BLaER1 (cell line): ENCODE data around the gene LNX1.

ENCODE experiments used
- H3K27ac ChIP-seq: shearing (Covaris generic); formaldehyde crosslinking; 2 replicates; pipeline ENCODE4 v1.8.1; 2022
- H3K27me3 ChIP-seq: shearing (Covaris generic); formaldehyde crosslinking; 2 replicates; pipeline ENCODE4 v1.8.1; 2022
- H3K36me3 ChIP-seq: shearing (Covaris generic); formaldehyde crosslinking; 2 replicates; pipeline ENCODE4 v1.8.1; 2022
- H3K4me1 ChIP-seq: shearing (Covaris generic); formaldehyde crosslinking; 2 replicates; pipeline ENCODE4 v1.8.1; 2022
- H3K4me2 ChIP-seq: shearing (Covaris generic); formaldehyde crosslinking; 2 replicates; pipeline ENCODE4 v1.8.1; 2022
- H3K4me3 ChIP-seq: shearing (Covaris generic); formaldehyde crosslinking; 2 replicates; pipeline ENCODE4 v1.8.1; 2022
- H3K9ac ChIP-seq: shearing (Covaris generic); formaldehyde crosslinking; 2 replicates; pipeline ENCODE4 v1.8.1; 2022
- H3K9me3 ChIP-seq: shearing (Covaris generic); formaldehyde crosslinking; 2 replicates; pipeline ENCODE4 v1.8.1; 2022
- H4K20me1 ChIP-seq: shearing (Covaris generic); formaldehyde crosslinking; 2 replicates; pipeline ENCODE4 v1.8.1; 2022
- Cebpa-rat ChIP-seq: shearing (Covaris generic); IDR thresholded peaks from 2 replicates; pipeline ENCODE4 v1.8.1; 2022

The LNX1 gene

DNA sequence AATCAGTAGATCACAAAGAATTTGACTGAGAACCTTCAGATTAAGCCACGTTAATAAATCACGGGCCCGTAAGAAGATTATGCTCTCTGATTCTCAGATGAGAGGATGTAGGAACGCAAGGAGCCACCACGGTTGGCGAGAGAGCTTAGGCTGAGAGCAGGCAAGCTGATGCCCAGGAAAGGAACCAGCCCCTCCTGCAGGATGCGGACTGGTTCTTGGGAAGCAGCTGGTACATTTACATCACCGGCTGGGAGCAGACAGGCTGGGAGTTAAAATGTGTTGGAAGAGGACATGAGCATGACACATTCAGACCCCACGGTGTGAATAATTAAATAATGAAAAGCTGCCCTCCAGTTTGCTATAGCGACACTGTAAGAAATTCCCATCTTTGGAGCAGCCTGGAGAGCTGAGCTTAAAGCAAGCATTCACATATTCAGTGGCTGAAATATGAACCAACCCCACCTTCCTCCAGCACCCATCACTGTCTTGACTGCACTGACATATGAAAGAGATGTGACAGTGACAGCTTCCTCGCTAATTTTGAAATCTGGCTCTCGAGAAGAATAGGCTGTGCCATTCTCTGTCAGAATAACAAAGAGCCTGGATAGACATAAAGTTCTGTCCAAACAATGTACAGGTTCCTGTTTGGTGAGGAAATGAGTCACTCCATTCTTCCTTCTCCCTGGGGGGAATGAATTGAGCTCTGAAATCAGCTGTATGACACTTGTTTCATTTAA lies 33.1 kb downstream of the LNX1 start:
- Histone ChIP-seq H3K4me1 (0 out of 2 replicates have a peak, but pooled peaks cover 3% of the 10 kb centered on the region), H3K4me2 (no peak overlapping the region), H3K36me3 (no peaks in the 10 kb centered on the region), H3K9ac (no peak overlapping the region), H3K4me3 (no peak overlapping the region), H4K20me1 (no peaks in the 10 kb centered on the region), H3K27ac (no peak overlapping the region), H3K9me3 (no peaks in the 10 kb centered on the region), H3K27me3 (no peaks in the 10 kb centered on the region)
- TF ChIP-seq Cebpa-rat: no peak

DNA sequence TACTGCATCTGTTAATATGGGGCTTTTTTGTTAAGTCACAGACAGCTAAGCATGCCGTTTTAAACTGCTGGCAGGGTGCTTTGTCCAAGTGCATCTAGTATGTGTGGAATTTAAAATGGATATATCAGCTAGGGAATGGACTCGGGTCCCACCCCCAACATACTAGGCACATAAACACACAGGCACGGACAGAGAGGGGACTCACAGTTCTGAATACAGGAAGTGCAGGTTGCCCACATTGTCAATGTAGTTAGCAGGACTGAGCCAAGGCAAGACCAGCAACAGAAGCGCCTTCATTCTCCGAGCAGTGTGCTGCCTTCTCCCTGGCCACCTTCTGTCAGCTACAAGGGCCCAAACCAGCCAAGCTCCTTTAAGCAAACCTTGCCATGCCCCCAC lies 33.6 kb downstream of the LNX1 start:
- H3K4me3 ChIP-seq: no peak overlapping the region
- H3K9ac ChIP-seq: no peak overlapping the region
- no peak for TF ChIP-seq Cebpa-rat
- H3K4me2 ChIP-seq: no peak overlapping the region
- H4K20me1 ChIP-seq: no peaks in the 10 kb centered on the region
- H3K27me3 ChIP-seq: no peaks in the 10 kb centered on the region
- no peaks in the 10 kb centered on the region for H3K36me3 ChIP-seq
- H3K27ac ChIP-seq: no peak overlapping the region
- H3K9me3 ChIP-seq: no peaks in the 10 kb centered on the region
- H3K4me1 ChIP-seq: 0 out of 2 replicates have a peak, but pooled peaks cover 3% of the 10 kb centered on the region

DNA sequence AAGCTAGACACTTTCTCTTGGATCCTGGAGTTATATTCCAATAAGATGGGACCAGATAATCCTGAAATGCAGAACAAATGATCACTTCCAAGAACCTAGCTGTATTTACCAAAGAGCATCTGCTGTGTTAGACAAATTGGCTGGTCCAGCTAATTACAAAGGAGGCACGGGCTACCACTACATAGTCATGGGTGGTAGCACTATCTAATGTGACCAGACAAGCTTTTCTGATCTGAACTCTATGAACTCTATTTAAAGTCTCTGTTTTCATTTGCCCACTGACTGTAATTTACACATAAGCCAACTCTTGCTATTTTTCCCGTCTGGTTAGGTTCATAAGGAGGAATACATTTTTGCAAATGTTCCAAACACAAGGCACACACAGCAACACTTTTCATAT lies 34.6 kb downstream of the LNX1 start:
- no peak overlapping the region for H3K4me3 ChIP-seq

DNA sequence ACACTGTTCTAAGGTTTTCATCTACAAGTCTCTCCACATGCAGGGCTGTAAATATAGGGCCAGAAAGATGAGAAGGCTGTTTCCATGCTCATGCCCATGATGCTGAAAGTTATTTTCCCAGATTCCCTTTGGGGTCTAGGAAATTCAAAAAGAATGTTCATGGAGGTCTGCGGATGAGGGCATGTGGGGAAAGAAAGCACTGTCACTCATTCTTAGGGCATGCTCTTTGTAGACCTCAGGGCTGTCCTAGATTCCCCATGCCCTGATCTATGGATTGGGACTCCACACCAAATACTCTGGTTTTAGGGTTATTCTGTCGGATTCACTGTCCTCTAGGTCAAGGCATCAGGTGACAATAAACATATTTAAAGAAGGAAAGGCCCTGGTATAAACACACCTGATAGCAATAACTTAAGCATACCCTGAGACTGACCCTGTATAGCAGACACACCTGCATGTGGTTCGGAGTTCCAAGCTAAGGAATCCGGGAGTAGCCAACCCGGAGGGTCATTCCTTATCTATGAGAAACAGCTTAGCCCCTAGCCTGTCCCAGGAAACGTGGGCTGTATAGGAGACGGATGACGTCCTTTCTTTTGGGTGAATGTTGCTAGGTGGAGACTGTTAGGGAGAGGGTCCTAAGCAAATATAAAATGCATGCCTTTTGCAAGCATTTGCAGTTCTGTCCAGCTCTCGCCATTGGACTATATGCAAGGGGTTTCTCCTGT lies 37.6 kb downstream of the LNX1 start:
- H3K4me3 ChIP-seq: no peak overlapping the region
- no peak for TF ChIP-seq Cebpa-rat
- H3K9me3 ChIP-seq: no peaks in the 10 kb centered on the region
- H3K27me3 ChIP-seq: no peaks in the 10 kb centered on the region
- 0 out of 2 replicates have a peak, but pooled peaks cover 3% of the 10 kb centered on the region for H3K4me1 ChIP-seq
- no peaks in the 10 kb centered on the region for H3K36me3 ChIP-seq
- no peak overlapping the region for H3K27ac ChIP-seq
- no peaks in the 10 kb centered on the region for H4K20me1 ChIP-seq
- H3K9ac ChIP-seq: no peak overlapping the region
- H3K4me2 ChIP-seq: no peak overlapping the region

More for the DNA sequence above, 34.6 kb downstream of the LNX1 start:
- Histone ChIP-seq H3K4me1 (0 out of 2 replicates have a peak, but pooled peaks cover 3% of the 10 kb centered on the region), H3K9me3 (no peaks in the 10 kb centered on the region), H3K9ac (no peak overlapping the region), H3K36me3 (no peaks in the 10 kb centered on the region), H3K27ac (no peak overlapping the region), H3K4me2 (no peak overlapping the region), H4K20me1 (no peaks in the 10 kb centered on the region), H3K27me3 (no peaks in the 10 kb centered on the region)
- TF ChIP-seq Cebpa-rat: no peak

DNA sequence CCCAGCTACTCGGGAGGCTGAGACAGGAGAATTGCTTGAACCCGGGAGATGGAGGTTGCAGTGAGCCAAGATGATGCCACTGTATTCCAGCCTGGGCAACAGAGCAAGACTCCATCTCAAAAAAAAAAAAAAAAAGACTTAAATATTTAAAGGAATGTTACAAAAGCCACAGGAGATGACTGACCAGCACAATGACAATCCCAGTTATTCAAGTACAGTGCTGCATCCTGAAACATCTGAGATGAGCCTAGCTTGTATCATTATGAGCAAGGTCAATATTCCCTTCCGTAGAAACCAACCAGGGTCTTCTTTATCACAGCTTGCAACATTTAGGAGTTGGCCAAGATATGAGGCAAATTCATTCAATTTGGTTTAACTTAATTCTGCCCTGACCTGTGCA lies 38.6 kb downstream of the LNX1 start:
- H3K36me3 ChIP-seq: no peaks in the 10 kb centered on the region
- H3K4me3 ChIP-seq: no peak overlapping the region
- H3K27ac ChIP-seq: no peak overlapping the region
- H4K20me1 ChIP-seq: no peaks in the 10 kb centered on the region
- no peak overlapping the region for H3K4me2 ChIP-seq
- 0 out of 2 replicates have a peak, but pooled peaks cover 3% of the 10 kb centered on the region for H3K4me1 ChIP-seq
- no peaks in the 10 kb centered on the region for H3K9me3 ChIP-seq
- no peaks in the 10 kb centered on the region for H3K27me3 ChIP-seq
- H3K9ac ChIP-seq: no peak overlapping the region
- no peak for TF ChIP-seq Cebpa-rat

DNA sequence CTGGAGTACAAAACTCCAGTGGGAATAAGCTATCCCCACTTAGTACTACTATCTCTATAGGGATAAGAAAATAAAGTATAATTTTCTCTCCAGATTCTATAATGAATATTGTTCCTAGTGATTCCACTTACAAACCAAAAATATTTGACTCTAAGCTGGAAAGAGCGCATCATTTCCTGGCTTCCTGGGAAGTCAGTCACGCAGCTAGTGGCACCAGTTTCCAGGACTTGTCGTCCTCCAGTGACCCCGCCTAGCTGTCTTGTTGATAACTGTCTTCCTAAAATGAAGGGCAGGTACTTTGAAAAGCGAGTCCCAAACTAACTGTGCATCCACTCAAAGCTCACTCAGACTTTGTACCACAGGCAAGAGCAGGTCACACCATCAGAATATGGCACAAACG lies 39.3 kb downstream of the LNX1 start:
- Histone ChIP-seq H3K4me2 (no peak overlapping the region), H3K9ac (no peak overlapping the region), H3K9me3 (no peaks in the 10 kb centered on the region), H3K36me3 (no peaks in the 10 kb centered on the region), H3K27ac (no peak overlapping the region), H3K4me3 (no peak overlapping the region), H4K20me1 (no peaks in the 10 kb centered on the region), H3K27me3 (no peaks in the 10 kb centered on the region), H3K4me1 (0 out of 2 replicates have a peak, but pooled peaks cover 3% of the 10 kb centered on the region)
- TF ChIP-seq Cebpa-rat: no peak

DNA sequence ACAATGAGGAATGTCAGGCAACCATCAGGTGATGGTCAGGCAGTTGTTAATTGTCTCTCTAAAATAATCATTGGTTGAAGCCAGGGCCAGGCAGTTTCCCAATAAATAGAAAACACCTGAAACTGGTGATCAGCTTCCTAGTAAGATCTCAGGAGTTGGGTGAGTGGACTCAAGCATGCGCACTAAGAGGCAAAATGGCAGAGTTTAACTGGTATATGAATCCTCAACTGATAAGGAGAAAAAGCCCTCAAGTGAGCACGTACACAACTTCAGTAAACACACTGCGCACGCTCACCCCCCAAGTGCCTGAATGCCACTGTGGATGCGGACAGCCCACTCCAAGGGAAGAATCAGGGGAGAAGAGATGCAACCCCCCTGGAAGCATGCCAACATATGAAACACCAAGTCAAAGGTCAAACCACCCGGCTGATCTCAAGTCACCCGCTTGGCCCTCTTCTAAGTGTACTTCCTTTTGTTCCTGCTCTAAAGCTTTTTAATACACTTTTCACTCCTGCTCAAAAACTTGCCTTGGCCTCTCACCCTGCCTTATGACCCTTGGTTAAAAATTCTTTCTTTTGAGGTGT lies 39.9 kb downstream of the LNX1 start:
- no peaks in the 10 kb centered on the region for H4K20me1 ChIP-seq
- H3K27ac ChIP-seq: no peak overlapping the region
- H3K9me3 ChIP-seq: no peaks in the 10 kb centered on the region
- H3K36me3 ChIP-seq: no peaks in the 10 kb centered on the region
- 0 out of 2 replicates have a peak, but pooled peaks cover 3% of the 10 kb centered on the region for H3K4me1 ChIP-seq
- H3K27me3 ChIP-seq: no peaks in the 10 kb centered on the region
- no peak overlapping the region for H3K9ac ChIP-seq
- H3K4me2 ChIP-seq: no peak overlapping the region
- H3K4me3 ChIP-seq: no peak overlapping the region
- no peak for TF ChIP-seq Cebpa-rat

DNA sequence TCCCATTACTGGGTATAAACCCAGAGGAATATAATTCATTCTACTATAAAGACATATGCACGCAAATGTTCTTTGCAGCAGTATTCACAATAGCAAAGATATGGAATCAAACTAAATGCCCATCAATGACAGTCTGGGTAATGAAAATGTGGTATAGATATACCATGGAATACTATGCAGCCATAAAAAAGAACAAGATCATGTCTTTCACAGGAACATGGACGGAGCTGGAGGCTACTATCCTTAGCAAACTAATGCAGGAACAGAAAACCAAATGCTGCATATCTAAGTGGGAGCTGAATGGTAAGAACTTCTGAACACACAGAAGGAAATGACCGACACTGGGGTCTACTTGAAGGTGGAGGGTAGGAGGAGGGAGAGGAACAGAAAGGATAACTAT lies 42.6 kb downstream of the LNX1 start:
- no peaks in the 10 kb centered on the region for H3K27me3 ChIP-seq
- H3K4me3 ChIP-seq: no peak overlapping the region
- H3K4me2 ChIP-seq: no peak overlapping the region
- H3K27ac ChIP-seq: no peak overlapping the region
- H3K4me1 ChIP-seq: no peaks in the 10 kb centered on the region
- no peaks in the 10 kb centered on the region for H4K20me1 ChIP-seq
- TF ChIP-seq Cebpa-rat: no peak
- H3K9ac ChIP-seq: no peak overlapping the region
- no peaks in the 10 kb centered on the region for H3K9me3 ChIP-seq
- no peaks in the 10 kb centered on the region for H3K36me3 ChIP-seq

DNA sequence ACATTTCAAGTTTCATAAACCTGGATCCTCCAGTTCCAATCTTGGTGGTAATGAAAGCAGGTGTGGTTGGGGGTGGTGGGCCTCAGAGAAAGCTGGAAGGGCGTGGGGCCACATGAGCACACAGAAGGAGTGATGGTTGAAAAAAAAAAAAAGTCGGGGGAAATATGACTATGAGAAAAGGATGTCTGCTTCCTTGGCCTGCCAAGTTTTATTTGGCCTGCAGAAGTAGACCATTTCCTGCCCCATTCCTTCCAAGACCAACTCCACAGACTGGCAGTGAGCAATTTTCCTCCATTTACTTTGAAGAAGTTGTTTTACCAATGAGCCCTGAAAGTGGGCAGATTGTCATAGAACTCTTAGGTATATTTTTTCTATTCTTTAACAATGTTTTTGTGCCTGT lies 43.3 kb downstream of the LNX1 start:
- H3K4me3 ChIP-seq: no peak overlapping the region
- H3K4me1 ChIP-seq: no peaks in the 10 kb centered on the region
- TF ChIP-seq Cebpa-rat: no peak
- H3K4me2 ChIP-seq: no peak overlapping the region
- no peaks in the 10 kb centered on the region for H3K27me3 ChIP-seq
- no peaks in the 10 kb centered on the region for H3K9me3 ChIP-seq
- H3K9ac ChIP-seq: no peak overlapping the region
- H3K27ac ChIP-seq: no peak overlapping the region
- H3K36me3 ChIP-seq: no peaks in the 10 kb centered on the region
- H4K20me1 ChIP-seq: no peaks in the 10 kb centered on the region
